GM12891 (cell line): ENCODE measurements around the gene WFDC2.

Experiments
- POLR2A ChIP-seq: IDR thresholded peaks from 2 replicates; pipeline ENCODE4 v1.6.1; 2011; ENCODE audit warnings: low read depth, low read length, control low read depth
- POLR2AphosphoS5 ChIP-seq: IDR thresholded peaks from 2 replicates; pipeline ENCODE4 v1.6.1; 2011; ENCODE audit warnings: low read depth, low read length, control low read depth

DNA sequence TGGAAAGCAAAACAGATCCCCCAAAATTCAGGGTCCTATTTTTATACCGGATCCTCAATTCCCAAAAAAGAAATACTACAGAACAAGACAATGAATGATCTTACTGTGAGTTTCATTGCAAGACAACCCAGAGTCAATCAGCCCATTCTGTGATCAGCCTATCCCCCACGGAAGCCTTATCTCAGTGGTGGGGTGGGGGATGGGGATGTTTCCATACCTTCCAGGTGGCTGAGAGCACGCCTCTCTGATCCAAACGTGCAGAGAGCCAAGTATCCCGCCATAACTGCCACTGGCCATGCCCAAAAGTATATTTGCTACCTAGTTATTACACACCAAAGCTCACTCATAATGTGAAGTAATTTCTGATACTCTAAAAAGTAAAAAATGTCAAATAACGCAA lies 15.1 kb downstream of the WFDC2 start:
- TF ChIP-seq POLR2AphosphoS5 = no peak
- TF ChIP-seq POLR2A = no peak
